DMS114 treated with DMSO at 0.1 percent for 48 hours (cell line): ENCODE data around the gene DLX5.
A peak's percentile ranks its signal among the peaks of the same experiment; 100 is the strongest.

Experiments used
- DNase-seq: peaks from one replicate; lab custom pipeline; 2025; ENCODE audit not compliant: unreplicated experiment; lab: John Stamatoyannopoulos, UW

The DLX5 gene

DNA sequence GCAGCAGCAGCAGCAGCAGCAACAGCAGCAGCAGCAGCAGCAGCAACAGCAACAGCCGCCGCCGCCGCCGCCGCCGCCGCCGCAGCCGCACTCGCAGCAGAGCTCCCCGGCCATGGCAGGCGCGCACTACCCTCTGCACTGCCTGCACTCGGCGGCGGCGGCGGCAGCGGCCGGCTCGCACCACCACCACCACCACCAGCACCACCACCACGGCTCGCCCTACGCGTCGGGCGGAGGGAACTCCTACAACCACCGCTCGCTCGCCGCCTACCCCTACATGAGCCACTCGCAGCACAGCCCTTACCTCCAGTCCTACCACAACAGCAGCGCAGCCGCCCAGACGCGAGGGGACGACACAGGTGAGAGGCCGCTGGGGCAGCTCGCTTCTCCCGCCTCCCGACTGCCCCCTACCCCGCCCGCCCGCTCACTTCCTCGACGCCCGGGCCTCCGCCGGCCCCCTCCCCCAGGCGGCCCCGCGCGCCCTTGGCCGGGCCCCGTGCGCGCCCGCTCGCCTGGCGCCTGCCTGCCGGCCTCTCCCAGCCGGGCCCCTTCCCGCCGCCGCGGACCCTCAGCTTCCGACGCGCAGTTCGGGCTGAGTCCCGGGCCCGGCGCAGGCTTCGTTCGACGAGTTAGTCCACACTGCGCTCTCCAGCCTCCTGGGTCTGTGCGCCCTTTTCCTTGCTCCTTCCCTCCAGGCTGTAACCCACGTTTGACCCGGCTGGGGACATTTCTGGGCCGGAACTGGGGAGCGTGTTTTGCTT, 18.4 kb downstream of the DLX5 start:
- peak; percentile 28 for DNase-seq

DNA sequence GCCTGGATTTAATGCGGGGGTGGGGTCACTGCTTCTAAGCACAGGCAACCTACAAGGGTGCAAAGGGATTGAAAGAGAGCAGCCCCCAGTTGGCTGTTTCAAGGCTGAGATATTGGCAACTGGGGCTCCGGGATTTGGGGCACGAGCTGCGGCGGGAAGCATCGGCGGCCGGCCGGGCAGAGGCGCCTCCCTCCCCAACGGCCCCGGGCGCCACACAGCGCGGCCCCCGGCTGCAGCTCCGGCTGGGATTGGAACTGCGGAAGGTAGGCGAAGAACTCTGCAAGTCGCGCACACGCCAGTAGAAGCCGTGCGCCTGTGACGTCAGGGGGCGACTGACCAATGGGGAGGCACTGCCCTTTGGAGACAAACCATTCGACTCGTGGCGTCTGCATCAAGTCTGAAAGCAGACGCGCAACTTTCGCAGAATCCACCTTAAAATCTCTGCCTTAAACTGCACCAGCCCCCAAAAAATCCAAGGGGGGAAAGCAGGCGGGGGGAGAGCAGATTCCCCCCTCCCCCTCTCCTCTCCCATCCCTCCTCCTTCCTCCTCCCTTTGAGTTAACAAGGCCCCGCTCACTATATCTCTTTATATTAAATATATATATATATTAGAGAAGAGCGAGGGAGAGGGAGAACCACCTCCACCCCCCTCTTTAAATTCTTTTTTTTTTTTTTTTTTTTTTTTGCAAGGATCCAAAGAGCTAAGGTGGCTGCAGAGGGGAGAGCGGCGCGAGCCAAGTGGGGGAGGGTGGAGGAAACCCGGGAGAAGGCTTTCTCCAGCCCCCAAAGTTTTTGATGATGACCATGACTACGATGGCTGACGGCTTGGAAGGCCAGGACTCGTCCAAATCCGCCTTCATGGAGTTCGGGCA, 19.2 kb downstream of the DLX5 start, which contains the start of gene DLX6:
DLX6 (plus strand) TSS at position 371 of the 872 bp plus-strand sequence; CDS start at position 796, 425 bp downstream.
- DNase-seq, result peak; percentile 86

DNA sequence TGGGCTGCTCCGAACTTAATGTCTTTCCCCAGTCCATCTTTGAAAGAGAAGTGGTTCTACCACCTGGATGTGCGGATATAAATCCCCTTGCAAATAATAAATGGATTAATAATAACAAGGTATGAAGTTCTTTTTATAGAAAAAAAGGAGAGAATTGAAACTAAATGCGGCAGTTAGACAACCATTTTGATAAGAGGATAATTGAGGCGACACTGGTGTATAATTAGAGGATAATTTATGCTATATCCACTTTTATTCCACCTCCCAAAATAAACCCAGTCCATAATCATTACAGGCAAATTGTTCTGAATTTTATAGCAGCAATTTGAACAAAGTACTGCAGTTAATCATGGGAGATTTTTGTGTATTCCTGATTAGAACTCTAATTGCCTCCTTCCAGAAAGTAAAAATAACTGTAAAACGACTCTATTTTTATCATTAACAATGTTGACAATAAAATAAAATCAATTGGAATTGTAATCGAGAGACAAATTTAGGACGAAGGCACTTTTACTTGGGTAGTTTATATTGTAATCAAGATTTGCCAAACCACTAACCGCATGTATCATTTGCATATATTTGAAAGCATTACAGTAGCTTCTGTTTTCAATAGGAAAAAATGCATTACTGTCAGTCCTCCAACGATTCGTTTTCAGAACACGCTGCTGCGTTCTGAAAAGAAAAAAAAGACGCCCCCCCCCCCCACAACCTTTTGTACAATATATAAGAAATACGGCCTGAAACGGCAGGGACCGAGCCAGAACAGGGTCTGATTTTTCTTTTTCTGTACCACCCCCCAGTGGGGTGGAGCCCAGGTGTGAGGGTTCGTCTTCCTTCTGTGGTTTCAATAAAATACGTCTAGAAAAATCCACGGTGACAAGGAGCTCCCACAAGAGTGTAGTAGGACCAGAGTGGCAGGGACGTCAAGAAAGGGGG, 20.1 kb downstream of the DLX5 start:
- DNase-seq, result no peak

DNA sequence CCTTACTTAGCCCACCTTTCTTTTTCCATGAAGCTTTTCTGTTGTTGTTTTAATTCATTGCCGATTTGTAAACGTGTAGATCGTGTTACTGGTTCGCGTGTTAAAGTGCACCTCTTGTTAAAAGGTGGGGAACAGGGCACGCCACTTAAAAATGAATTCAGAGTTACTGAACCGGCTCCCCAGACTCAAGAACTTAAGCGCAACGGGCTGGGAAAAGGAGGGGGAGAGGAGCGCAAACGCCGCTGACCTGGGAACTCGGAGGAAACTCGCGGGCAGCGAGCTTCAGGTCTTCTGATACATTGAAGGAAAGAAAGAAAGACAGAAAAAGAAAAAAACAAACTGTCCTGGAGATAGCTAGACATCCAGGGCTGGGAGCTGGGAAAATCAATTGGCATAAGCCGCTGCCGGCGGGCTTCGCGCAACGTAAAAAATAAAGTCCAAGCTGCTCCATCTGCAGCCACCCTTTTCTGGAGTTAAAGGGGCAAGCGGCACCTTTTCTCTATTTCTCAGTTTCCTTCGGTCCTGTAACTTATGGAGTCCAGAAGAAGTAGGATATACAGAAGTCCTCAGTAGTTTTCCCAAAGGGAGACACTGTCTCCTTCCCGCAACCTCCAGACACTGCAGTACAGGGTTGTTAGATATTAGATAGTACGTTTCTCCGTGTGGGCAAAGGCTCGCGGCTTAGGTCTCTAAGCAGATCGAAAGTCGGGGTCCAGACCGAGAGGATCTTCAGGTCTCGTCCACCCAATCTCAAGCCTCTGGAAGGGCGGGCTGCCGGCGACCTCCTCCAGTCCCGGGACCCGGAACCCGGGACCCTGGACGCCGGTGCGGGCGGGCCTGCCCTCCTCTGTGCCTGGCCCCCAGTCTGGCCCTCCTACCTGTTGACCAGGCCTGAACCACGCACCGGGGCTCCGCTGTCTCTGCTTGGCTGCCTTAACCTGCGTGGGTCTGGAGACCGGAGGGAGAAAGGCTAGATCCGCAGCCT, 21.1 kb downstream of the DLX5 start:
- no peak for DNase-seq

DNA sequence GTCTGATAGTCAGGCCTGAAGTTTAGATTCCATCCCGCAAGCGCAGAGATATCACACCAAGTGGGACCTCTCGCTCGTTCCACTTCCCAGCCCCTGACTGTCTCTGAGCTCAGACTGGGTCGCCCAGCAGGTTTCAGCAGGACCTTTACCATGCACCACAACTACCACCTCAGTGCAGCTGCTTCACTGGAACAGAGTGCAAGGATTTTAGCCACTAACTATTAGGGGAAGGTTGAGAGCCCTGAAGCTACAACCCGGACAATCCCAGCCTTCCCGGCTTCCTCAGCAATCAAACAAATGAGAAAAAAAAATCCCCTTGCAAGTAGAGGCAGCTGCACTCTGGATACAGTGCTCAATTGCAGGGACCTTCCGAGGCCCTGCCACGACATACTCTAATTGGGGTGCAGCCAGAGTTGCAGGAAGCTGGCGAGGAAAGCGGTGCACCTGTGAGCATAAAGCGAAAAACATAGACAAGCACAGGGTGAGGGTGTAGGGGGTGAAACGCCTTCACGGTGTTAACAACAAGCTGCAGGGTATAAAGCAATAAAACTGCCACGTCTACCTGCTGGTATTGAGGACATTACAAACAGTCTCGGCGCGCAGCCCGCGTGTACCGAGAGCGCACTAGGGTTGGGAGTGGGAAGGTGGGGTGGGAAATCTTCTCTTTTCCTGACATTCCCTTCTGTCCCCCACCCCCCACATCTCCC, 21.9 kb downstream of the DLX5 start:
- no peak for DNase-seq

DNA sequence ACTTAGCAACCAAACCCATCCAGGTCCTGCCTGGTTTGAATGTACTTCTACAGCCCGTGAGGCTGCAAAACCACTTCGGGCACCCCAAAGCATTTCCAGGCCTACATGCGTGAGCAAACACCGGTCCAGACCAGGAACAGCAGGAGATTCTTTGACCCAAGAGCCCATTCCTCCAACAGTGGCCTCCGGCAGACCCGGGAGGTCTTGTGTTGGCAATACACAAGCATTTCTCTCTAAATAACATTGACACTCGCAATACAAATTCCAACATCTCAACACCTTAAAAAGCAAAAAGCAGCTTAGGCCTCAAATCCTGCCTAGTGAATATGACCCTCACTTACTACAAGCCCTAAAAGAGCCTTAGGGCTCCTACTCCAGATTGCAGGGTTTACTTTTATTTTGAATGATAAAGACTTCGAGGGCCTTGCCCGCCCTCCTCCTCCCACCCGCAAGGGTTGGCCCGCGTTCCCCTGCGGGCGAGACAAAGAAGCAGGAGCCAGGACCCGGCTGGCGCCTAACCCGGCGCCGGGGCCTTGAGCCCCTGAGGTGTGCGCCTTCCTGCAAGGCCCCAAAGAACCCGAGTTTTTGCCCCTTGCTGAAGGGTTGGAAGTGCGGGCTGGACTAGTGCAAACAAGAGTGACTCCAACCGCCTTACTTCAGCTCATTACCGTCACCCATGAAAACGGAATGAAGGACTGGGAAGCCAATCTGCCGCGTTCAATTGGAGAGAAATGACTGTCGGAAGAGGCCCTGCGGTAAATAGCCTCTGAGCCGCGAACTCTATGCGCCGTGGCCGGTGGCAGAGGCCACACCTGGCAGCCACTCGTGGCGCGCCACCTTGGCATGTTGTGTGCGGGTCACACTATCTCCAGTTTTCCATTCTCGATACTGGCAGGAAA, 22.7 kb downstream of the DLX5 start:
- DNase-seq, result no peak

DNA sequence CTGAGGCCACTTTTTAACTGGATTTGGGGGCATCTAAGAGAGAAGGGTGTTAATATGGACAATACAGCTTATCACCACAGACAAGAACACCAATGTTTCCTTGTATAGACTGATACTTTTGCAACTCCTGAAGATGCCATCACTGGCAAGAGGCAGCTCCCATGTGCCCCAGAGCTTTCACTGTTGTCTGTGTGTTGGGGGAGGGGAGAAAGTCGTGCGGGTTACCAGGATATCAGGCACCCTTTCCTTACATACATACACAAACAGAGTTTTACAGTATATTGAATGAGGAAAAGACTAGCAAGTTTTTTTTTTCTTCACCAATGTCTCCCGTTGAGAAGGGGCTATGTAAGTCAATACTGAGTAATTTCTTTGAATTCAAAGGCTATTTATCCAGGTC, 23.4 kb downstream of the DLX5 start:
- no peak for DNase-seq

DNA sequence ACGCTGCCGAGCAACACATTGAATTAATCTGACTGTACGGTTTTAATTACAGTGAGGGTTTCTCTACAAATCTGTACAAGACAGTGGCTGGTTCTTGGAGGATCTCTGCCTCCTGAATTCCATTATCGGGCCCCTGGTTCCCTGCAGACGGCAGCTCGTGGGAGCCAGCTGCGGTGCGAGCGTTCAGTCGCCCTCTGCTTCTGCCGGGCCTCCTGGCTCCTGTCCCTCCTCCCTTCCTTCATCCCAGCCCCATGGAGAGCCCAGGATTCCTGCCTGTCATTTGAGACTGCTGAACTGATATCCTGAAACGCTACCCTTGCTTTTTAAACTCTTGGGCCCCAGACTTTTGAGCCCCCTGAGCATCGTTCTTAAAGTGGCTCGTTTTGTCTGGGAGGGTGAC, 25.9 kb downstream of the DLX5 start:
- DNase-seq, result no peak

DNA sequence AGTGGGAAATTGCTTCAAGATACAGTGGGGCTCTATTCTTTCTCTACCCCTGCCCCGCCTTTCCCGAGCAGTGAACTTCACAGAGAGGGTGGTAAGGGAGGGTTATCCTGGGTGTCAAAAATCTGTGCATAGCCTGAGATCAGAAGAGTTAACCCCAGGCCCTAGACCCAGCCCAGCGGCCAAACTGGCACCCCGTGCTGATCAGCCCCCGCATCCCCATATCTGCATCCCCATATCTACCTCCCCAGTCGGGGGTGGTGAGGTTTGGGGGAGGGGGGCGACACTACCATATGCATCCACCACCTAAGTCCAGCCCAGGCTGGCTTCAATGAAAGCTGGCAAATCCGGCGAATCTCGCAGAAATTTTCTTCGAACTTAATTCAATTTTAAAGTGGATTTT, 26.3 kb downstream of the DLX5 start:
- DNase-seq, result no peak

DNA sequence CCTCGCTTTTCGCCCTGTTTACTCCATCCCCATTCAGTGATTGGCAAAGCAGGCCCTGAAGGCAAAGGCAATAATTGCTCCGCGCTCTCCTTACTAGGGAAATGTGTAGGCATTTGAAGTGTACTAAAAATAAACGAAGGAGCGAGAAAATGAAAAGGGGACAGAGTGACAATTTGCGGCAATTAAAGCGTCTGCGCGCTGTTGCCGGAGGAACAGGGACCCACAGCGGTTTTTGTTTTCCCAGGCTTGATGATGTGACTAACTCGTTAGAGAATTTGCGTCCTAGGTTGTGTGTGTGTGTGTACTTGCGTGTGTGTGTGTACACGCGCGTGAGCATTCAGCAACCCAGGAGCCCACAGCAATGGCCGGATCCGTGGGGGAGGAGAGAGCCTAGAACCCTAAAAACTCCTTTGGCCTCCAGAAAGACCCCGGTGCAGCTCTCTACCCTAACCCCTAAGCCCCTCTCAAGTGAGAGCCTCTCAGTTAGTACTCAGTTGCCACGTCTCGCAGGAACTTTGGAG, 27.1 kb downstream of the DLX5 start:
- DNase-seq, result no peak

DNA sequence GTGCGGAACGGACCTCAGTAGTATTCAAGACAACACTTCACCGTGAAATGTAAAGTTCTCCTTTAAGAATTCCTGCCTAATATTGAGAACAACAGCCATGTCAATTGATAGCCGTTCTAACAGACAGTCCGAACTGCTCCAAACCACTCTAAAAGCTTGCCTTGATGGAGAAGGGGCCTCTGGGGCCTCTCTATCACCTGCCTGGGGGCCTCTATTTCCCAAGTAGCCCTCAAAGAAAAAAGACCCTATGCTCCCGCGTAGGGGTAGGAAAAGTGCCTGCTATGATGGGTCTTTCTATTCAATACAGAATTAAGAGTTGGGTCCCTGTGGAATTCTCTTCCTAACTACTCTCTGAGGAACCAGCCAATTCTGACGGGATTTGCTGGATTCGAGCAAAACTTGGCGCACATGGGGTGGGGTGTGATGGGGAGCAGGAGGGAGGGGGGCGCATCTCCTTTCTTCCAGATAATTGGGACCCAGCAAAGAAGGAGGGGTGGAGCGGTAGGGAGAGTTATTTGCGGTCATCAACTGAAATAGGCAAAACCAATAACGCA, 27.6 kb downstream of the DLX5 start:
- DNase-seq, result no peak

DNA sequence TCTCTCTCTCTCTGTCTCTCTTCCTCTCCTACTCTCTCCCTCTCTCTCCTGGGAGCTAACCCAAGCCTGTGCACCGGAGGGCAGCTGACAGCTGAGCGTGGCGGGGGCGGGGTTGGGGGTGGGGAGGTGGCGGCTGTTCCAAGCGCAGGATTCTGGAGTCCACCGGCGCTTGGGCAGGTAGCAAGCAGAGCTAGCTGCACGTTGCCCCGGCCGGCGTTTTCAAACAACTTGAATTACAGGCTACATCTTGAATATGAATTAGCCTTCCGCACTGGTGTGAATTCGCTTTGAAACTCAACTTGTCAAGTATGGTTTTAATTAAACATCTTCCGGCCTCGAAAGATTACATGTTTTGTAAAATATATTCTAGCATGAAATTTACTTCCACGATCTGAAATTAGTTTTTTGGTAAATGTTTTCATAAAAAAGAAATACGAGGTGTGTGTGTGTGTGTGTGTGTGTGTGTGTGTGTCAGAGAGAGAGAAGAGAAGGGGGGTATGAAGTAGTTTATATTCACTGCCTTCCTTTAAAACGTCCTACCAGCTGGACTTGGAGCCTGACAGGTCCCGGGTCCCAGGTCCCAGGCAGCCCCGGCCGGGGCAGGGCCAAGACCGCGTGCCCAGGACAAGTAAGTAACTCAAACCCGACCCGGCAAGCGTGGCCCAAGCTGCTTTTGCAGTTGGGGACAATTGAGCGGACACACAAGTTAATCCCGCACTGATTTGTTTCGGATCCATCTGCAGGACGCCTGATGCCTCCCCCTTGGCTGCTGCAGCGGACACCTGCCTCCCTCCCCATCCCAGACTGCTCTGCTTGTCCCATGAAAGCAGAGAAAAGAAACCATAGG, 28.3 kb downstream of the DLX5 start:
- no peak for DNase-seq

DNA sequence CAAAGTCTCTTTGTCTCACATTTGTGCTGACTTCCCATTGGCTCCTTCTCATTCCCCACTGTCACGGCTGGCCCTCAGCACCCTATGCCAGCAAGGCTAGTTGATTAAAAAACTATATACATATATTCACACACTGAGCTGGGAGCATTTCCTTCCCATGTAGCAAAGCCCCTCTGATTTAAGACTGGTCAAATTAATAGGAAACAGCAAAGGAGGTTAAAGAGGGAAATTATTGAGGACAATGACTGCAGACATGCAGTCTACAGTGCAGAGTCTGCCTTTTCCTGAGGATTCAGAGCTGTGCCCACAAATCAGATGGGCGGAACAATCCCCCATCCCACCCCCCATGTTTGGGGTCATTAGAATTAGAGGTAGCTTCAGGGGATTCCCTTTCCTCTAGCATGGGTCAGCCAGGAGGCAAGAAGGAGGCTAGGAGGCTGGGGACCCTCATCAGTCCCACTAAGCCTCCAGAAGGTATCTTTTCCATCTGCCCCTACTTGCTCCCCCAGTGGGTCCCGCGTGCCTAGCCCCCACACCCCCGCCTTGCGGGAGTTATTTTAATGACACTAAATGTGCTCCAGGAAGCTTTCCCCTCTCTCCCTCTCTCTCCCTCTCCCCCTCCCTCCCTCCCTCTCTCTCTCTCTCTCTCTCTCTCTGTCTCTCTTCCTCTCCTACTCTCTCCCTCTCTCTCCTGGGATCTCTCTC, 29.1 kb downstream of the DLX5 start:
- no peak for DNase-seq

DNA sequence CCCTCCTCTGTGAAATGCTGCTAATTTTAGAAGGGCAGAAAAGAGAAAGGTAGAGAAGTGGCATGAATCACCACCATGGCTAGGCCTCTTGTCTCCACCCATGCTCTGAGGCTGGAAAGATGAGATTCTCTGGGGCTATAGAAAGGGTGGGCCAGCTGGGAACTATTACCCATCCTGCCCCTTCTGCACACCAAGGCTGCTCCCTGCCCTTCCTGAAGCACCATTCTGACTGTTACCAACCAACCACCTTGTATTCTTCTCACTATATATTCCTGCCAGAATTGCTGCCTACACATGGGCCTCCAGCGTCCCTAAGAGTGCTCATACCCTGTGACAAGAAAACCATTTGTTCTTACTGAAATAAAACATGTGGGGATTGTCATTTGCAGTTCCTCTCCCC, 30.7 kb downstream of the DLX5 start:
- no peak for DNase-seq

DNA sequence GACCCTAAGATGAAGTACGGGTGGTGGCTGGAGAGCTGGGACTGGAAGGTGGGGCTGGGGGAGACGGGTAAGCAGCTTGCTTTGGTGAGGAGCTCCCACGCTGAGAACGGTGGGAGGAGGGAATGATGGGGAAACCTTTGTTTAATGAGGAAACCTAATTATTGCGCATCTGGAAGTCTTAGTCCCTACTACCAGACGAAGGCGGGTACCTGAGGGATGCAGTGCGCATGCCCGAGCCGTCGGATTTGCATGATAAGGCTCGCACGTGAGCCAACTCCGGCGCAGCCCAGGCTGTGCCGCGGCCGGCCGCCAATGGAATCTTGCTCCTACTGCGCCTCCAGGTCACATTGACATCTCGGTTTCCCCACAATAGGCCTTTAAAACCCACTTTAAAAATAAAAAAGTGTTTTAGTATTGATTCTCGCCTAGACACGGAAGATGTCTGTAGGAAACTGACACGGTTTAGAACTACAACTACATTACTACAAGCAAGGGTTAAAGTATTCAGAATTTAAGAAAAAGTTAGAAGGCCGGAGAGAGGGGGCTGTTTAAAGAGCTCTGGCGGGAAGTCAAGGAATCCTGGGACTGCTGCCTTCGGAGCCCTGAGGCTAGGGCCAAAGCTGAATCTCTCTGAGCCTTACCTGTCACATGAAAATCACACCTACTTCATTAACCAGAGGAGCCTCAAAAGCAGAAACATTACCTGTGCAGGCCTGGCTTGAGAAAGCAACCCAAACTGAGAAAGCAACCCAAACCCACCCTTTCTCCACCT, 31.4 kb downstream of the DLX5 start:
- no peak for DNase-seq
